ENCODE measurements around the gene NFIC. TPM values are rescaled to one million over a fixed set of nuclear protein-coding genes. Genes with fewer than 3 reads are reported as not detected.
A peak's percentile ranks its signal among the peaks of the same experiment; 100 is the strongest.

Gene NFIC
- total and polyA plus RNA-seq, 4 donors = 12.8 to 100 (median 75.1) TPM

- peak; percentile 4 for TF ChIP-seq TAF1 (conservative IDR thresholded peaks at IDR 0.05)
- no peak for TF ChIP-seq HNF4A (conservative IDR thresholded peaks at IDR 0.05)
- Histone ChIP-seq H3K36me3 (ENCODE audit: control insufficient read depth in 4 of 4, insufficient read depth in 3 of 4, low read depth in 1 of 4, low read length in 3 of 4) (no peaks in the 10 kb centered on the region), H3K27me3 (ENCODE audit: control insufficient read depth in 4 of 4, insufficient read depth in 4 of 4, low read length in 3 of 4) (no peaks in the 10 kb centered on the region), H3K4me3 (ENCODE audit: low read depth in 1 of 3, low read length in 3 of 3) (no peak overlapping the region), H3K9me3 (ENCODE audit: control insufficient read depth in 4 of 4, low read length in 3 of 4) (no peaks in the 10 kb centered on the region), H3K9ac (ENCODE audit: low read depth in 1 of 2, low read length in 2 of 2) (peak overlapping the region in 1 of 2 donors; percentile 51), H3K27ac (ENCODE audit: low read depth in 1 of 2, low read length in 2 of 2) (peak overlapping the region; percentile 80 to 98), H3K4me1 (ENCODE audit: control insufficient read depth in 4 of 4, insufficient read depth in 4 of 4, low read length in 3 of 4) (peaks cover 10 to 51% (median 32%) of the 10 kb centered on the region in 4 donors)
- DNase-seq (ENCODE audit: low spot score) = no peak
- WGBS = 58% methylated on average over 4 of the region's 4 CpGs
These were observed 45.7 kb downstream of the NFIC start for GRCh38 chr19:3412066-3412465.

DNA sequence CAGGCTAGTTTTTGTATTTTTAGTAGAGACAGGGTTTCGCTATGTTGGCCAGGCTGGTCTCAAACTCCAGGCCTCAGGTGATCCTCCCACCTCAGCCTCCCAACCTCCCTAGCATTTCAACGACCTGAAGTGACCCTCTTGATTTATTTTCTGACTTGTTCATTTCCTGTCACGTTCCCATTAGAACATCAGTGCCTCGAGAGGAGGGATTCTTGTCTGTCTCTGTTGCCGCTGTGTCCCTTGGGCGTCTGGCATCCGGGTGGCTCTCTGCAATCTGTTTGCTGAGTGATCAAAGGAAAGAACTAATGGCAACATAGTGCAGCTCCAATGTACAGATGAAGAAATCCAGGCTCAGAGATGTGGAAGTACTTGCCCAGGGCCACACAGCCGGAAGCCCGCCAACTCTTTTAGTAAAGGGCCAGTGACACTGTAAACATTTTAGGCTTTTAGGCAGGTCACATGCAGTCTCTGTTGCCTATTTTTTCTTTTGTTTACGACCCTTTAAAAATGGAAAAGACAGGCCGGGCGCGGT lies 47.5 kb downstream of the NFIC start:
- Histone ChIP-seq H3K4me1 (ENCODE audit: control insufficient read depth in 4 of 4, insufficient read depth in 4 of 4, low read length in 3 of 4) (peaks cover 10 to 50% (median 32%) of the 10 kb centered on the region in 4 donors), H3K9ac (ENCODE audit: low read depth in 1 of 2, low read length in 2 of 2) (no peak overlapping the region), H3K36me3 (ENCODE audit: control insufficient read depth in 4 of 4, insufficient read depth in 3 of 4, low read depth in 1 of 4, low read length in 3 of 4) (no peaks in the 10 kb centered on the region), H3K9me3 (ENCODE audit: control insufficient read depth in 4 of 4, low read length in 3 of 4) (no peaks in the 10 kb centered on the region), H3K27me3 (ENCODE audit: control insufficient read depth in 4 of 4, insufficient read depth in 4 of 4, low read length in 3 of 4) (no peaks in the 10 kb centered on the region), H3K4me3 (ENCODE audit: low read depth in 1 of 3, low read length in 3 of 3) (no peak overlapping the region), H3K27ac (ENCODE audit: low read depth in 1 of 2, low read length in 2 of 2) (peak overlapping the region; percentile 80 to 98)
- DNase-seq (ENCODE audit: low spot score) = no peak
- 34% methylated on average over 13 of the region's 13 CpGs for WGBS
- TF ChIP-seq, protein P1, sequence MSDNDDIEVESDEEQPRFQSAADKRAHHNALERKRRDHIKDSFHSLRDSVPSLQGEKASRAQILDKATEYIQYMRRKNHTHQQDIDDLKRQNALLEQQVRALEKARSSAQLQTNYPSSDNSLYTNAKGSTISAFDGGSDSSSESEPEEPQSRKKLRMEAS (IDR thresholded peaks at IDR 0.05) = peak; percentile 80
- TF ChIP-seq ZBTB33 (IDR thresholded peaks at IDR 0.05) (peak; percentile 55), HNF4G (IDR thresholded peaks at IDR 0.05) (peak; percentile 58), CTCF (IDR thresholded peaks at IDR 0.05; ENCODE audit: low read depth, low read length, missing input control) (no peak), NR2F2 (IDR thresholded peaks at IDR 0.05) (peak; percentile 30), ATF3 (IDR thresholded peaks at IDR 0.05) (no peak), FOXA2 (IDR thresholded peaks at IDR 0.05) (peak; percentile 64), EGR1 (IDR thresholded peaks at IDR 0.05; ENCODE audit: low read depth in 2 of 2) (peak; percentile 57 to 60), TAF1 (conservative IDR thresholded peaks at IDR 0.05) (peak; percentile 38), FOXA1 (IDR thresholded peaks at IDR 0.05) (peak; percentile 52), GABPA (IDR thresholded peaks at IDR 0.05 in 1 of 2, conservative IDR thresholded peaks at IDR 0.05 in 1 of 2) (peak in 1 of 2 donors; percentile 78), YY1 (IDR thresholded peaks at IDR 0.05) (peak; percentile 76), HNF4A (conservative IDR thresholded peaks at IDR 0.05) (peak; percentile 85 to 86), JUND (IDR thresholded peaks at IDR 0.05) (peak; percentile 78 to 85), SP1 (IDR thresholded peaks at IDR 0.05) (peak; percentile 93), REST (IDR thresholded peaks at IDR 0.05) (peak; percentile 69), RXRA (IDR thresholded peaks at IDR 0.05) (peak; percentile 96 to 97), RAD21 (IDR thresholded peaks at IDR 0.05) (peak; percentile 47 to 64)
